Measurements from ENCODE around the gene ZRANB1. TPM values are rescaled to one million over a fixed set of nuclear protein-coding genes. Genes with fewer than 3 reads are reported as not detected.

The ZRANB1 gene
- total RNA-seq, 2 experiments from 2014 or later: 14.5 to 17.0 TPM

DNA sequence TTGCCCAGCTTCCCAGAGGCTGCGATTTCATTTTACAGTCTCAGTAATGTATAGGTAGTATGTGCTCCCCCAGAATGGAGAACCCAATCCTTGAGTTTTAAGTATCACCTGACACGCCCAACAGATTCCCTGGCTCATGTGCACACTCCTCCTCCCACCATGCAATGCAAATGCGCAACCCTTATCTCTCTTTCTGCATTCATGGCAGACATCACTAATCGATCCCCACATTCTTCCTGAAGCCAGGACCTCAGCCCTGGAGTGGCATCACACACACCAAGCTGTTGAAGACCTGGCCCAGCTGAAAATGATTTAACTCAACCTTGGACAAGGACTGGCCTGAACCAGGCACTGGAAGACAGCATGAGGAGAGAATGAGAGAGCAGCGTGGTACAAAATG lies 68.4 kb downstream of the ZRANB1 start:
- ChIA-PET POLR2A (interaction anchor here (0.6 to 1.9 kb wide), 3 partner anchors 14 to 254 kb away, joined by 3 to 9 read pairs (median 6); no protein-coding TSS in a partner anchor), CTCF (ENCODE audit: unreplicated experiment) (interaction anchor here (0.6 kb wide), 1 partner anchor 51 kb away, joined by 4 read pairs; no protein-coding TSS in a partner anchor)
- intact Hi-C loops (cut with micrococcal nuclease; ENCODE audit: unreplicated experiment): no loop called here
- Histone ChIP-seq H4K20me1 (ENCODE audit: insufficient read depth, low read length) (no peaks in the 10 kb centered on the region), H3K4me2 (ENCODE audit: low read length) (no peak overlapping the region), H3K9me3 (ENCODE audit: low read length) (no peaks in the 10 kb centered on the region), H3K9me2 (ENCODE audit: insufficient read depth, low read length) (no peaks in the 10 kb centered on the region), H3K4me1 (ENCODE audit: insufficient read depth, low read length, poor library complexity, severe bottlenecking) (no peaks in the 10 kb centered on the region), H2AFZ (ENCODE audit: low read length) (no peak overlapping the region), H3K27ac (ENCODE audit: low read depth, low read length, poor library complexity, severe bottlenecking) (no peak overlapping the region), H3K79me2 (ENCODE audit: insufficient read depth, low read depth, low read length) (no peaks in the 10 kb centered on the region), H3K4me3 (ENCODE audit: low read depth, low read length, poor library complexity, severe bottlenecking) (no peak overlapping the region), H3K36me3 (ENCODE audit: insufficient read depth, low read length) (no peaks in the 10 kb centered on the region)
- no peak for DNase-seq (ENCODE audit: low spot score)
- BruUV-seq (replicated peaks): no TSS peak
- no peak for TF ChIP-seq CTCF (conservative IDR thresholded peaks at IDR 0.05; ENCODE audit: low read length)
- TF ChIP-seq EZH2phosphoT487 (IDR thresholded peaks at IDR 0.05; ENCODE audit: borderline replicate concordance, low read depth, low read length): no peak

GRCh38 chr10:125011171-125011925 lies 69.4 kb downstream of the ZRANB1 start:
- POLR2A ChIA-PET: interaction anchor here (0.6 to 1.9 kb wide), 2 partner anchors 18 to 255 kb away, joined by 3 to 6 read pairs; no protein-coding TSS in a partner anchor
- TF ChIP-seq EZH2phosphoT487 (IDR thresholded peaks at IDR 0.05; ENCODE audit: borderline replicate concordance, low read depth, low read length) (no peak), CTCF (conservative IDR thresholded peaks at IDR 0.05; ENCODE audit: low read length) (no peak)
- Histone ChIP-seq H3K36me3 (ENCODE audit: insufficient read depth, low read length) (no peaks in the 10 kb centered on the region), H3K4me2 (ENCODE audit: low read length) (no peak overlapping the region), H3K27ac (ENCODE audit: low read depth, low read length, poor library complexity, severe bottlenecking) (no peak overlapping the region), H3K4me1 (ENCODE audit: insufficient read depth, low read length, poor library complexity, severe bottlenecking) (no peaks in the 10 kb centered on the region), H4K20me1 (ENCODE audit: insufficient read depth, low read length) (no peaks in the 10 kb centered on the region), H3K9me3 (ENCODE audit: low read length) (no peaks in the 10 kb centered on the region), H2AFZ (ENCODE audit: low read length) (no peak overlapping the region), H3K4me3 (ENCODE audit: low read depth, low read length, poor library complexity, severe bottlenecking) (no peak overlapping the region), H3K79me2 (ENCODE audit: insufficient read depth, low read depth, low read length) (no peaks in the 10 kb centered on the region), H3K9me2 (ENCODE audit: insufficient read depth, low read length) (no peaks in the 10 kb centered on the region)
- DNase-seq (ENCODE audit: low spot score): no peak
- CTCF ChIA-PET (ENCODE audit: unreplicated experiment): no interaction called here
- intact Hi-C loops (cut with micrococcal nuclease; ENCODE audit: unreplicated experiment): no loop called here
- BruUV-seq (replicated peaks): no TSS peak

Data from OCI-LY7 (cell line).